Mammary epithelial cell (primary cell): Measurements from ENCODE around the gene OR2A7.
"Not testable (repeated sequence)": the region's sequence is repeated elsewhere in the genome, so short reads cannot be mapped to it uniquely, and the experiment has no call there.

Source experiments
- CTCF ChIP-seq, 2 donors: IDR thresholded peaks in 1 of 2; conservative IDR thresholded peaks in 1 of 2; 2 replicates each; pipeline ENCODE4 v1.5.1; 2011 to 2012; ENCODE audit warnings: inconsistent platforms in 2 of 2, low read length in 2 of 2, mild to moderate bottlenecking in 2 of 2, control low read depth in 1 of 2, low read depth in 1 of 2; ENCODE audit not compliant: insufficient read depth in 1 of 2; ENCODE audit errors: extremely low read depth in 1 of 2
- EZH2 ChIP-seq: IDR thresholded peaks from 2 replicates; pipeline ENCODE4 v1.6.1; 2012; ENCODE audit warnings: low read length, inconsistent platforms, borderline replicate concordance

- not testable (repeated sequence) for TF ChIP-seq CTCF (conservative IDR thresholded peaks at IDR 0.05 in 1 of 2, IDR thresholded peaks at IDR 0.05 in 1 of 2; ENCODE audit: extremely low read depth in 1 of 2, insufficient read depth in 1 of 2, low read depth in 1 of 2, low read length in 2 of 2); EZH2
These were observed 12.3 kb downstream of the OR2A7 start for GRCh38 chr7:144252307-144252706.
